Lung (tissue), 12 donors: ENCODE results near the gene FKBP5. TPM values are rescaled to one million over a fixed set of nuclear protein-coding genes. Genes with fewer than 3 reads are reported as not detected.

Experiments
- ATAC-seq: fragments of 200-7000 bp; cut with Tn5 transposase; one replicate; pipeline ENCODE4 v1.9.1; 2020; ENCODE audit warnings: moderate number of reproducible peaks; ENCODE audit not compliant: insufficient read depth, low FRiP score
- DNase-seq, 3 donors: peaks; one replicate each; pipeline ENCODE4 v3.0.0-alpha.2; 2013 to 2017
- H3K27ac ChIP-seq, 2 donors: one replicate each; pipeline ENCODE4 v1.5.1; 2013; ENCODE audit warnings: mild to moderate bottlenecking in 2 of 2, moderate library complexity in 2 of 2, control low read depth in 1 of 2, inconsistent platforms in 1 of 2, low read depth in 1 of 2, low read length in 1 of 2
- H3K27me3 ChIP-seq, 3 donors: one replicate each; pipeline ENCODE4 v1.5.1; 2013; ENCODE audit warnings: low read length in 2 of 3; ENCODE audit not compliant: control insufficient read depth in 3 of 3, insufficient read depth in 3 of 3
- H3K36me3 ChIP-seq, 4 donors: one replicate each; pipeline ENCODE4 v1.5.1; 2013; ENCODE audit warnings: low read length in 4 of 4, mild to moderate bottlenecking in 1 of 4, moderate library complexity in 1 of 4; ENCODE audit not compliant: control insufficient read depth in 4 of 4, insufficient read depth in 4 of 4
- H3K4me1 ChIP-seq, 5 donors: one replicate each; pipeline ENCODE4 v1.5.1; 2013; ENCODE audit warnings: low read length in 5 of 5, mild to moderate bottlenecking in 2 of 5, moderate library complexity in 1 of 5; ENCODE audit not compliant: control insufficient read depth in 5 of 5, insufficient read depth in 5 of 5
- H3K4me3 ChIP-seq: one replicate; pipeline ENCODE4 v1.5.1; 2013; ENCODE audit warnings: mild to moderate bottlenecking, control low read depth, moderate library complexity
- H3K9ac ChIP-seq, 2 donors: one replicate each; pipeline ENCODE4 v1.5.1; 2013; ENCODE audit warnings: low read length in 2 of 2, control low read depth in 1 of 2; ENCODE audit not compliant: insufficient read depth in 1 of 2
- H3K9me3 ChIP-seq, 4 donors: one replicate each; pipeline ENCODE4 v1.5.1; 2013; ENCODE audit warnings: low read length in 3 of 4, mild to moderate bottlenecking in 1 of 4, moderate library complexity in 1 of 4; ENCODE audit not compliant: control insufficient read depth in 4 of 4, insufficient read depth in 3 of 4
- CTCF ChIP-seq: IDR thresholded peaks from 2 replicates; pipeline ENCODE4 v1.5.1; 2012; ENCODE audit warnings: mild to moderate bottlenecking; ENCODE audit errors: control extremely low read depth, extremely low read depth
- WGBS, 2 donors: extraction: QIAGEN DNeasy Blood & Tissue Kit; methylation state at CpG; one replicate each; pipeline ENCODE4 v1.1.7; 2013; 5-methylcytosine and 5-hydroxymethylcytosine counted together
- polyA plus RNA-seq, 2 donors: library from polyadenylated mRNA; stranded (reverse); fragments of 200-250 nt; gene quantifications; one replicate each; pipeline ENCODE4 v1.2.1, GENCODE V29; 2013
- total RNA-seq, 2 donors: library from RNA; depleted of rRNA in 1 of 2; stranded (reverse); fragments of >200 nt in 1 of 2; gene quantifications; one replicate each; pipeline ENCODE4 v1.2.1, GENCODE V29; 2014 to 2021
- donor health status: control.
- donor health status: control.
- donor health status: Bipolar disorder and iron deficiency.
- donor health status: healthy.
- donor health status: DM: yes; HTN: yes; CAD: no.

Gene FKBP5
- total and polyA plus RNA-seq, 4 donors: 25.9 to 245 (median 106) TPM

GRCh38 chr6:35544769-35545361 is 143.8 kb downstream of the FKBP5 start:
- DNase-seq: no peak
- Histone ChIP-seq H3K9ac (no peak overlapping the region), H3K9me3 (peaks cover 0 to 2% (median 0%) of the 10 kb centered on the region in 4 donors), H3K27ac (no peak overlapping the region), H3K27me3 (no peaks in the 10 kb centered on the region), H3K4me1 (peaks cover 0 to 2% (median 0%) of the 10 kb centered on the region in 5 donors), H3K4me3 (no peak overlapping the region), H3K36me3 (no peaks in the 10 kb centered on the region)
- 78 to 86% methylated on average over 12 to 13 of the region's 13 CpGs for WGBS, 2 donors
- no peak for ATAC-seq
- TF ChIP-seq CTCF: no peak

- no peak overlapping the region for H3K9ac ChIP-seq
- ATAC-seq: peak; percentile 53
- TF ChIP-seq CTCF: no peak
- H3K9me3 ChIP-seq: peaks cover 0 to 2% (median 0%) of the 10 kb centered on the region in 4 donors
- peaks cover 0 to 2% (median 0%) of the 10 kb centered on the region in 5 donors for H3K4me1 ChIP-seq
- no peak overlapping the region for H3K4me3 ChIP-seq
- peak; percentile 45 to 73 (median 70) for DNase-seq
- no peak overlapping the region for H3K27ac ChIP-seq
- no peaks in the 10 kb centered on the region for H3K27me3 ChIP-seq
- WGBS, 2 donors: 71 to 86% methylated on average over 16 of the region's 16 CpGs
- no peaks in the 10 kb centered on the region for H3K36me3 ChIP-seq
Observed at GRCh38 chr6:35543459-35544193, 145.1 kb downstream of the FKBP5 start.

- peaks cover 0 to 2% (median 0%) of the 10 kb centered on the region in 4 donors for H3K9me3 ChIP-seq
- no peak for ATAC-seq
Observed at GRCh38 chr6:35541836-35542235, 146.9 kb downstream of the FKBP5 start.

More at GRCh38 chr6:35541836-35542235, 146.9 kb downstream of the FKBP5 start:
- Histone ChIP-seq H3K9ac (no peak overlapping the region), H3K27me3 (no peaks in the 10 kb centered on the region), H3K36me3 (no peaks in the 10 kb centered on the region), H3K27ac (no peak overlapping the region), H3K4me3 (no peak overlapping the region), H3K4me1 (no peaks in the 10 kb centered on the region)
- DNase-seq: no peak
- WGBS, 2 donors: 82% methylated on average over 2 of the region's 2 CpGs
- no peak for TF ChIP-seq CTCF
